GOT3 (cell line): ENCODE data around the gene CHD6.
"Not testable (repeated sequence)": the region's sequence is repeated elsewhere in the genome, so short reads cannot be mapped to it uniquely, and the experiment has no call there.

Experiments
- DNase-seq: peaks from one replicate; lab custom pipeline; 2025; ENCODE audit warnings: mixed read lengths; lab: John Stamatoyannopoulos, UW

The CHD6 gene

GRCh38 chr20:41547221-41547620 is 71.0 kb downstream of the CHD6 start:
- DNase-seq, result no peak

- no peak for DNase-seq
These were observed 71.6 kb downstream of the CHD6 start for GRCh38 chr20:41546535-41546934.

- no peak for DNase-seq
These were observed 73.7 kb downstream of the CHD6 start for GRCh38 chr20:41544472-41544871.

- DNase-seq, result no peak
These were observed 77.3 kb downstream of the CHD6 start for GRCh38 chr20:41540918-41541317.

GRCh38 chr20:41540459-41540858 is 77.7 kb downstream of the CHD6 start:
- no peak for DNase-seq

- DNase-seq, result no peak
These were observed 79.2 kb downstream of the CHD6 start for GRCh38 chr20:41538810-41539596.

- DNase-seq, result no peak
These were observed 80.3 kb downstream of the CHD6 start for GRCh38 chr20:41537865-41538264.

GRCh38 chr20:41535551-41535950 is 82.6 kb downstream of the CHD6 start:
- not testable (repeated sequence) for DNase-seq

- DNase-seq, result no peak
These were observed 83.3 kb downstream of the CHD6 start for GRCh38 chr20:41534842-41535241.

- DNase-seq, result no peak
These were observed 84.0 kb downstream of the CHD6 start for GRCh38 chr20:41534170-41534569.

- no peak for DNase-seq
These were observed 84.5 kb downstream of the CHD6 start for GRCh38 chr20:41533537-41534136.

GRCh38 chr20:41532935-41533334 is 85.2 kb downstream of the CHD6 start:
- DNase-seq, result no peak

- DNase-seq, result no peak
These were observed 86.5 kb downstream of the CHD6 start for GRCh38 chr20:41531518-41532275.

- DNase-seq, result no peak
These were observed 87.3 kb downstream of the CHD6 start for GRCh38 chr20:41530923-41531322.

GRCh38 chr20:41526327-41526726 is 91.8 kb downstream of the CHD6 start:
- no peak for DNase-seq

- no peak for DNase-seq
These were observed 93.1 kb downstream of the CHD6 start for GRCh38 chr20:41524980-41525613.

- no peak for DNase-seq
These were observed 94.3 kb downstream of the CHD6 start for GRCh38 chr20:41523857-41524256.

GRCh38 chr20:41513829-41514228 is 104.3 kb downstream of the CHD6 start:
- no peak for DNase-seq

- no peak for DNase-seq
These were observed 105.6 kb downstream of the CHD6 start for GRCh38 chr20:41512624-41513023.

GRCh38 chr20:41510847-41511450 is 107.2 kb downstream of the CHD6 start:
- DNase-seq, result no peak

GRCh38 chr20:41510224-41510623 is 108.0 kb downstream of the CHD6 start:
- no peak for DNase-seq
